GM21786 (cell line): ENCODE data around the gene MTMR3.
"Not testable (repeated sequence)": the region's sequence is repeated elsewhere in the genome, so short reads cannot be mapped to it uniquely, and the experiment has no call there.

Experiments
- ATAC-seq: cut with Tn5 transposase; IDR thresholded peaks from one replicate; pipeline ENCODE4 v1.9.1; 2021; ENCODE audit not compliant: unreplicated experiment

The MTMR3 gene

DNA sequence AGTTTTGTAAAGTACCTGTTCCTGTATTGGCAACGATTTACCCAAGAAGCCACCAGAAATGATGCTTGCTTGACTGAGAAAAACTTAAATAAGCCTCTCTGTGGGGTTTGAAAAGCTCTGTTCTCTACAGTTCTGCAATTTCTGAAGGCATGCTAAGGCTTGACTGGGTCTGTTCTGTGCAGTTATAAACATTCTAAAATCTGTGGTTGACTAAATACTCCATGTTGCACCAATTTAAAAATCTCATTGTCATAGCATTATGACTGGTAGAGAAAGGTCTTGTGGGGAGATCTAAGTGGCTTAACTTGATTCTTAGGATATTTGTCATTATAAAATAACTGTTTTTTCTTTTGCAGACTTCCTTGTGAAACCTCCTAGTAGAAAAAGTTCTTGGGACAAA lies 73.7 kb downstream of the MTMR3 start:
- no peak for ATAC-seq

GRCh38 chr22:29958170-29958569 lies 75.2 kb downstream of the MTMR3 start:
- no peak for ATAC-seq

DNA sequence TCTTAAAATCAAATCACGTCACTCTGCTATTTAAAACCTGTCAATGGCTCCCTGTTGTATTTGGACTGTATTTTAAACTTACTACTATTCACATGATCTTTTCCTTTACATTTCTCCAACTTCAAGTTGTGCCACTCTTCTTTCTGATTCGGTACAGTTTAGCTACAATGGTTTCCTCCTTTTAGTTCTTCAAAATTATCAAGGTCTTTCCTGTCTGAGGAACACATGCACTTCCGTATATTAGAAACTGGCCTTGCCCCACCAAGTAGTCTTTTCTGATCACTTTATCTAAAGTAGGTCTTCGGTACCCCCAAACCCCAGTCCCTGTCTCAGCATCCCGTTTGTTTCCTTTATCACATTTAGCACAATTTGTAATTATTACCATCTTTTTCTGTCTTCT lies 81.8 kb downstream of the MTMR3 start:
- ATAC-seq, result no peak

GRCh38 chr22:29967461-29967860 lies 84.5 kb downstream of the MTMR3 start:
- ATAC-seq, result no peak

DNA sequence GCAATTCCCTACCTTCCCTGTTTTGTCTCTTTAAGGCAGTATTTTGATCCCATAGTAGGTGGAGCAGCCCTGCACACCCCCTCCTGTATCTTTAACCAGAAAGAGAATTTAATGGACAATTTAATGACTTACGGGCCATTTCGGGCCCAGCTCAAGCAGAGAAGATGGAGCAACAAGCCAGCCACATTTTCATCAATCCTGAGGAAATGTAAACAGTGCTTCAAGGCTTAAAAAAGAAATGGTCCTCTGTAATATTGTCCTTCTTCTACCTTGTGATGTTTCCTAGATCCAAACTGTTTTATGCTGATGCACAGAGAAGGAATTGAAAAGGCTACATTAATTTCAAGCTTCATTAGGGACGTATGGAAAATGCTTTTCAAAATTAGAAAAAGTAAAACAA lies 88.6 kb downstream of the MTMR3 start:
- ATAC-seq, result no peak

DNA sequence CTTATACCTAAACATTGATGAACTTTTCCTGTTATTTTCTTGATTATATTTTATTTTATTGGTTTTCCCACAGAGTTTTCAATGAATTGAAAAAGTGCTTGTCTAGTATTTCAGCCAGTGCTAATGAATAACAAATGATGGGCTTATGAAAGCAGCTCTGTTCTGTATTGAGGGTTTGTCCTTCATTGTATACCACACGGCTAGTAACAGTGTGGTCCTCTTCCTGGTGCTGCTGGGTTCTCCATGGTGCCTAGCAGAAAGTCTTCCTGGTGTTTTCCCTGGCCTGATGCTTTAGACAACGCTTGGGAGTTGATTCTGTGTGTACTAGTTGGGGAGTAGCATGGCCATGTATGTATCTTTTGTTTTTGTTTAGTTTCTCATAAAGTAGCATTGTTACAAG lies 89.1 kb downstream of the MTMR3 start:
- ATAC-seq, result no peak

DNA sequence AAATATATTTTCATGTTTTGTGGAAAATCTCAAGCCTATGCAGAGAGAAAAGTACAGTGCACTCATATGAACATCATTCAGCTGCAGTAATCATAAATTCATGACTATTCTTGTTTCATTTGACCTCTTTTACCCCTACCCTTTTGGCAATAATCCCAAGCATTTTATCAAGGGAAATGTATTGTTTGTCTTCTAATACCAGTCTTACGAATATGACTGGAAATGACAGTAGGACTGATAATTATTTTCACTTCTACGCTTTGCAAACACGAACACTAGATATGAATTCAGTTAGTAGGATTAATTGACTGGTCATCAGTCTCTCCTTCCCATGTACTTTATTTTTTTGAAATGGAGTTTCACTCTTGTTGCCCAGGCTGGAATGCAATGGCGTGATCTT lies 90.3 kb downstream of the MTMR3 start:
- ATAC-seq, result no peak

GRCh38 chr22:29973680-29974079 lies 90.7 kb downstream of the MTMR3 start:
- ATAC-seq, result not testable (repeated sequence)

DNA sequence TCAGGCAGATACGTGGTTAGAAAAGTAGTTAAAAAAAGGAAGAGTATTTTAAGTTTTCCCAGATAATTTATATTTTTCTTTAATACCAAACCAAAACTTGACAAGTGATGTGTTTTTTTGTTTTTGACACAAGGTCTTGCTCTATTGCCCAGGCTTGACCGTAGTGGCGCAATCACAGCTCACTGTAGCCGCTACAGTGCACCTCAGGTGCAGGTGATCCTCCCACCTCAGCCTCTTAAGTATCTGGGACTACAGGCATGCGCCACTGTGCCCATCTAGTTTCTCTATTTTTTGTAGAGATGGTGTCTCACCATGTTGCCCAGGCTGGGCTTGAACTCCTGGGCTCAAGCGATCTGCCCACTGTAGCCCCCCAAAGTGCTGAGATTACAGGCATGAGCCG lies 92.5 kb downstream of the MTMR3 start:
- no peak for ATAC-seq

- ATAC-seq, result no peak
Observed at GRCh38 chr22:29977107-29977506, 94.1 kb downstream of the MTMR3 start.

DNA sequence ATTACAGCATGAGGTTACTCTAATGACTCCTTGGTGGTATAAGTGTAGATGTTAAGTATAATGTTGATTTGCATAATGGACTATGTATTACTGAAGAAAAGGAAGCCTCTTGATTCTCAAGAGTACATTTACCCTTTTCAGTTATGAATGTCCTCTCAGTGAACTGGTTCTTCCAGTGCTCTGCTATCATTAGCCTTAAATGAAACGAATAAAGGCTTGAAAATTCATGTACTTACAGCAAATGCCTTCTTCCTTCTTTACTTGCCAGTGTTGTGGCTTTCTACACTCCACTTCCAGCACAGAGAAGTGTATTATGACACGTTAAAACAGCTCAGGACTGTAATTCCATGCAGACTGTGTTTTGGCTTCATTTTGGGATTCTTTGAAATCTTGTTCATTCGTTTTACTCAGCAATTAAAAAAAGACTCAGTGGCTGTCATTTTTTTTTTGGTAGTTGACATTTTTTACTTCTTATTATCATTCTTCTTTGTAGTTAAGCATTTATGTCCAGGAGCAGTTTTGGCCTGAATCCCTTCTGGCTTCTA lies 96.9 kb downstream of the MTMR3 start:
- peak; percentile 81 for ATAC-seq

- no peak for ATAC-seq
Observed at GRCh38 chr22:29983296-29983917, 100.4 kb downstream of the MTMR3 start.

DNA sequence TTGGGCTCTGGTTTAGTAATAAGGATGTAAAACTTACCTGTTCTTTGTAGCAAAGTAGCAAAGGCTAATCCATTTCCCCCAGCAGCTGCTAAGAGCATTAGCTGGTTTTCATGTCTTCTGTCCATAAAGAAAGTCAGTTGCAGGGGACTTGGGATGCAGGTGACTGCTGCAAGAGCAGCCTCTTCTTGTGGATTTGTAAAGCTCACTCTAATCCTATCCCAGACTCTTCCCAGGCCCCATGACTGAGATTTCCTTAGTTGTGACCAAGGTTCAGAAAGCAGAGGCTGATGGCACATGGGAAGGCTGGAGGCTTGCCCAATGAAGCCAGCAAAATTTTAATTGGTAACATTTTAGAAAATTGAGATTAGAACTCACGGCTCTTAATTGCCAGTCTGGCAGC lies 102.9 kb downstream of the MTMR3 start:
- no peak for ATAC-seq

GRCh38 chr22:29987137-29987536 lies 104.2 kb downstream of the MTMR3 start:
- ATAC-seq, result no peak

DNA sequence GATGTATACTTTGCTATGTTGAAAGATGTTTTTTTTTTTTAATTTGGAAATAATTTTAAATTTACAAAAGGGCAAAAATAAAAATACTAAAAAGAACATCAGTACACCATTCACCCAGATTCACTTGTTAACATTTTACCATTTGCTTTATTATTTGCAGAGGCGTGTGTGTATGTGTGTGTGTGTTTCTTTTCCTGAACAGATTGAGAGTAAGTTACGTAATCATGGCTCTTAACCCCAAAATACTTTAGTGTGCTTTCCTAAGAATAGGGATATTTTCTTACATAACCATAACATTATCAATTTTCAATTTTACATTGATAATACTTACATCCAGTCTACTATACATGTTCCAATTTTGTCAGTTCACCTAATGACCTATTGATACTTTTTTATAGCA lies 105.7 kb downstream of the MTMR3 start:
- no peak for ATAC-seq

- no peak for ATAC-seq
Observed at GRCh38 chr22:29989446-29989845, 106.5 kb downstream of the MTMR3 start.

DNA sequence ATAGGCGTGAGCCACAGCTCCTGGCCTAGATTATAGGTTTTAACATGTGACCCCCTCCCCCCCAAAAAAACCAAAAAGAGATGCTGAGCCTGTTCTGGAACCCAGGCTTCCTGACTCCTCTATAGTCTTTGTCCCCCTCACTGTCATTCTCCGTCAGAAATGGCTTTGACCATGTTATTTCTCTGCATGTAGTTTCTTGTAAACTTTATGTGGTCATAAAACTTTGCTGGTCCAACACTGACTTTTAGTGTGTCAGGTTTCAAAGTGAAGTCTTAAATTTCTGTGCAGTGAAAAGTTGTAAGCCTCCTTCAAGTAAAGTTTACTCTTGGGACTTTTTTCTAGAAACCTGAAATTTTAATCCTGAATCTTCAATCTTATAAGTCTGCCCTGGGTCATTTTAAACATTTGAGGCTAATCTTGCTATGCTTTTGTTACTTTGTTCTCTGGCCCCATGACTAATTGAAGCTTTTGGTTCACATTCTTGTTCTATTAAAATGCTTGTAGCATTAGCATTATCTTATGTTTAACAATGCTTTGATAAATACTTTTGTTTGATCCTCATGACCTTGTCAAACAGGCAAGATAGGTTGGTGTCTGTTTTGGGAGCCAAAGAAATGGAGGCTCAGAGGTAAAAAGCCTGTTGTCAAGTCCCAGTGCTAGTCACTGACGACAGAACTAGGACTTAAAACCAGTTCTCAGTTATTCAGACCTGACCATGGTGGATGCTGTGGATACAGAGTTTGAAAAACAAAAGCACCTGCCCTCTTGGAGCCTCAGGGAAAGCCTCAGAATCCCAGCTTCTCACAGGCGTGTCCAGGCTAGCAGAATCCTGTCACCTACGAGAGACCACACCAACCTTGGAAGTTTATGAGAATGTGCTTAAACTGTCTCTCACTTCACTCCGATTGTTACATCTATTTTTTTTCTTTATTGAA lies 109.6 kb downstream of the MTMR3 start:
- no peak for ATAC-seq

DNA sequence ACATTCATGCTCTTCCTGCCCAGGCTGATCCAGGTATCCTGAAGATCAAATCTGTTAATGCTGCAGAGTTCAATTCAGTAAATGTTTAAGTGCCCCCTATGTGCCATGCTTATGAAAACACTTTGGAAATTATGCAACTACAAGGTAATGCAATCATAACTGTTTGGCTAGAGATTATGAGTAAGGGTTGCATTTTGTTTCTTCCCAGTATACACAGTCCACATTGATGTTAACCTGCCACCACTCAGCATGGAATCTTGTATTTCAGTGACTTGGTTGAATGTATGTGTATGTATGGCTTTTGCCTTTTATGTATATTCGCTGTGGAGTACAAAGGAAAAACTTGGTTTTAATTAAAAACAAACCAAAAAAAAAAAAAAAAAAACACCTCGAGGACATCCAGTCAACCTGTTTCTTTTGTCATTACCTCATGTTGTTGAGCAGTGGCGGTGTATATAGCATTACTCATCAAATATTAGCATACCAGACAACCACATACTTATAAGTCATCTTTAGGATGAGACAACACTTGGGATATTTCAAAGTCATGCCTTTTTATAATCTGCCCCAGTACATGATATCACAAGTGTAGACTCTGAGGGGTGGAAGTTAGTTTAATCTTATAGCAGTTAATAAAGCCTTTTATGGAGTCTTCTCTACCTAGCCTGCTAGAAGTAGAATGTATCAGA lies 111.2 kb downstream of the MTMR3 start:
- ATAC-seq, result no peak

GRCh38 chr22:29994943-29995342 lies 112.0 kb downstream of the MTMR3 start:
- ATAC-seq, result no peak

DNA sequence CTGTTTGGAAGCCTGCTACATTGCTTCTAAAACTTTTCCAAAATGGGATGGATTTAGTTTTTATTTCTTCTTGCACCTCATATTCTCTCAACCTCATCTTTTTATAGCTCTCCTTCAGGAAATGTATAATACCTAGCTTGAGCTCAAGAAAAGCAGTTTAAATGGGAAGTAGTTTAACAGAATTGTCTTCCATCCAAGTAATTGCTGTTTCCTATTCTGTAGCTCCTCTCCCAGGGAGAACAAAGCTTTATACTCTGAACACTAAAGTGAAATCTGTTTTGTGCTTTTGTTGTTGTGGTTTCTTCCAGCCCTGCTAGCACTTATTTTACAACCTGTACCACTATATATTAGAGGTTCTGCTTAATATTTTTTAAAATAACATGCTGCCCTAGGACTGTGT lies 114.1 kb downstream of the MTMR3 start:
- ATAC-seq, result no peak

GRCh38 chr22:29997516-29997915 lies 114.5 kb downstream of the MTMR3 start:
- no peak for ATAC-seq
